SK-N-SH treated with all-trans-retinoic acid at 6 μM for 48 hours (cell line): Measurements from ENCODE around the gene SLX4IP.

Experiments
- ATAC-seq: fragments of 200-7000 bp; cut with Tn5 transposase; 3 replicates; pipeline ENCODE4 v1.9.1; 2020; ENCODE audit warnings: mild to moderate bottlenecking, moderate library complexity
- ARNTL ChIP-seq: fragments of 450-650 bp; formaldehyde crosslinking; IDR thresholded peaks from 2 replicates; pipeline ENCODE4 v1.5.0; 2020; ENCODE audit warnings: low read depth, mild to moderate bottlenecking, moderate library complexity, borderline replicate concordance
- BACH2 ChIP-seq: fragments of 250-450 bp; sonication (Bioruptor Pico); IDR thresholded peaks from 2 replicates; pipeline ENCODE4 v1.9.0; 2021; ENCODE audit warnings: mild to moderate bottlenecking, borderline replicate concordance
- CREB5 ChIP-seq: fragments of 250-450 bp; sonication (Bioruptor Pico); IDR thresholded peaks from 2 replicates; pipeline ENCODE4 v1.5.1; 2020; ENCODE audit warnings: low read depth, mild to moderate bottlenecking, moderate library complexity
- CSDC2 ChIP-seq: fragments of 250-450 bp; sonication (Bioruptor Pico); IDR thresholded peaks from 2 replicates; pipeline ENCODE4 v1.5.0; 2020; ENCODE audit warnings: mild to moderate bottlenecking, moderate library complexity
- ESRRG ChIP-seq: fragments of 250-450 bp; sonication (Bioruptor Pico); IDR thresholded peaks from 2 replicates; pipeline ENCODE4 v1.6.1; 2021; ENCODE audit warnings: mild to moderate bottlenecking
- GLIS3 ChIP-seq: fragments of 250-450 bp; sonication (Bioruptor Pico); IDR thresholded peaks from 2 replicates; pipeline ENCODE4 v1.5.0; 2020; ENCODE audit warnings: mild to moderate bottlenecking, moderate library complexity
- OSR1 ChIP-seq: fragments of 250-450 bp; sonication (Bioruptor Pico); IDR thresholded peaks from 2 replicates; pipeline ENCODE4 v1.8.0; 2022; ENCODE audit warnings: moderate library complexity, mild to moderate bottlenecking, inconsistent platforms
- PATZ1 ChIP-seq: fragments of 250-450 bp; sonication (Bioruptor Pico); IDR thresholded peaks from 2 replicates; pipeline ENCODE4 v1.8.0; 2020; ENCODE audit warnings: mild to moderate bottlenecking, moderate library complexity, borderline replicate concordance
- PPARA ChIP-seq: fragments of 250-450 bp; sonication (Bioruptor Pico); IDR thresholded peaks from 2 replicates; pipeline ENCODE4 v1.5.0; 2020; ENCODE audit warnings: mild to moderate bottlenecking, borderline replicate concordance
- RARB ChIP-seq: fragments of 250-450 bp; sonication (Bioruptor Pico); IDR thresholded peaks from 2 replicates; pipeline ENCODE4 v1.8.0; 2021; ENCODE audit warnings: mild to moderate bottlenecking, moderate library complexity
- SNAI2 ChIP-seq: fragments of 250-450 bp; sonication (Bioruptor Pico); IDR thresholded peaks from 2 replicates; pipeline ENCODE4 v1.5.0; 2020; ENCODE audit warnings: mild to moderate bottlenecking, moderate library complexity
- TOX ChIP-seq: fragments of 250-450 bp; sonication (Bioruptor Pico); IDR thresholded peaks from 2 replicates; pipeline ENCODE4 v1.8.0; 2021; ENCODE audit warnings: mild to moderate bottlenecking, moderate library complexity, borderline replicate concordance
- TSHZ2 ChIP-seq: fragments of 250-450 bp; sonication (Bioruptor Pico); IDR thresholded peaks from 2 replicates; pipeline ENCODE4 v1.5.0; 2020; ENCODE audit warnings: mild to moderate bottlenecking, moderate library complexity
- ZFP3 ChIP-seq: fragments of 250-450 bp; sonication (Bioruptor Pico); IDR thresholded peaks from 2 replicates; pipeline ENCODE4 v1.5.0; 2020; ENCODE audit warnings: mild to moderate bottlenecking, moderate library complexity
- ZFP30 ChIP-seq: fragments of 450-650 bp; formaldehyde crosslinking; IDR thresholded peaks from 2 replicates; pipeline ENCODE4 v1.5.0; 2022; ENCODE audit warnings: mild to moderate bottlenecking, moderate library complexity
- ZNF565 ChIP-seq: fragments of 450-650 bp; formaldehyde crosslinking; conservative IDR thresholded peaks from 2 replicates; pipeline ENCODE4 v1.5.0; 2020; ENCODE audit warnings: low read depth, mild to moderate bottlenecking, moderate library complexity
- ZNF70 ChIP-seq: fragments of 450-650 bp; formaldehyde crosslinking; IDR thresholded peaks from 2 replicates; pipeline ENCODE4 v1.5.0; 2020; ENCODE audit warnings: mild to moderate bottlenecking, moderate library complexity
- ZNF8 ChIP-seq: fragments of 450-650 bp; formaldehyde crosslinking; IDR thresholded peaks from 2 replicates; pipeline ENCODE4 v1.5.0; 2020; ENCODE audit warnings: mild to moderate bottlenecking, moderate library complexity
- TF ChIP-seq, protein P1 (sequence below): fragments of 250-450 bp; sonication (Bioruptor Pico); IDR thresholded peaks from 2 replicates; pipeline ENCODE4 v1.8.0; 2021; ENCODE audit warnings: low read depth, mild to moderate bottlenecking, moderate library complexity, borderline replicate concordance
- TF ChIP-seq, protein P2 (sequence below): fragments of 250-450 bp; sonication (Bioruptor Pico); IDR thresholded peaks from 2 replicates; pipeline ENCODE4 v1.5.1; 2021; ENCODE audit warnings: mild to moderate bottlenecking, moderate library complexity

SLX4IP gene

GRCh38 chr20:10639077-10639736, 204.1 kb downstream of the SLX4IP start:
- TF ChIP-seq ARNTL (CRISPR knock-in tag) (no peak), ZNF8 (no peak), ESRRG (CRISPR knock-in tag) (no peak), ZFP30 (CRISPR knock-in tag) (no peak), TSHZ2 (CRISPR knock-in tag) (no peak), ZNF70 (CRISPR knock-in tag) (no peak), PPARA (CRISPR knock-in tag) (no peak), ZFP3 (CRISPR knock-in tag) (no peak), OSR1 (CRISPR knock-in tag) (no peak), ZNF565 (CRISPR knock-in tag) (no peak), TOX (CRISPR knock-in tag) (no peak)
- TF ChIP-seq, protein P1, sequence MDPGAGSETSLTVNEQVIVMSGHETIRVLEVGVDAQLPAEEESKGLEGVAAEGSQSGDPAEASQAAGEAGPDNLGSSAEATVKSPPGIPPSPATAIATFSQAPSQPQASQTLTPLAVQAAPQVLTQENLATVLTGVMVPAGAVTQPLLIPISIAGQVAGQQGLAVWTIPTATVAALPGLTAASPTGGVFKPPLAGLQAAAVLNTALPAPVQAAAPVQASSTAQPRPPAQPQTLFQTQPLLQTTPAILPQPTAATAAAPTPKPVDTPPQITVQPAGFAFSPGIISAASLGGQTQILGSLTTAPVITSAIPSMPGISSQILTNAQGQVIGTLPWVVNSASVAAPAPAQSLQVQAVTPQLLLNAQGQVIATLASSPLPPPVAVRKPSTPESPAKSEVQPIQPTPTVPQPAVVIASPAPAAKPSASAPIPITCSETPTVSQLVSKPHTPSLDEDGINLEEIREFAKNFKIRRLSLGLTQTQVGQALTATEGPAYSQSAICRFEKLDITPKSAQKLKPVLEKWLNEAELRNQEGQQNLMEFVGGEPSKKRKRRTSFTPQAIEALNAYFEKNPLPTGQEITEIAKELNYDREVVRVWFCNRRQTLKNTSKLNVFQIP (CRISPR knock-in tag) = no peak
- ATAC-seq = no peak

- ATAC-seq = no peak
- TF ChIP-seq CSDC2 (CRISPR knock-in tag) (no peak), GLIS3 (CRISPR knock-in tag) (no peak), PPARA (CRISPR knock-in tag) (no peak), RARB (CRISPR knock-in tag) (no peak), OSR1 (CRISPR knock-in tag) (no peak), ARNTL (CRISPR knock-in tag) (no peak), ZNF8 (no peak), ZFP30 (CRISPR knock-in tag) (no peak), ZNF70 (CRISPR knock-in tag) (no peak), CREB5 (CRISPR knock-in tag) (no peak), ZFP3 (CRISPR knock-in tag) (no peak), TOX (CRISPR knock-in tag) (no peak), BACH2 (CRISPR knock-in tag) (no peak), ZNF565 (CRISPR knock-in tag) (no peak), TSHZ2 (CRISPR knock-in tag) (no peak), SNAI2 (CRISPR knock-in tag) (no peak), ESRRG (CRISPR knock-in tag) (no peak), PATZ1 (no peak)
- TF ChIP-seq, protein P2, sequence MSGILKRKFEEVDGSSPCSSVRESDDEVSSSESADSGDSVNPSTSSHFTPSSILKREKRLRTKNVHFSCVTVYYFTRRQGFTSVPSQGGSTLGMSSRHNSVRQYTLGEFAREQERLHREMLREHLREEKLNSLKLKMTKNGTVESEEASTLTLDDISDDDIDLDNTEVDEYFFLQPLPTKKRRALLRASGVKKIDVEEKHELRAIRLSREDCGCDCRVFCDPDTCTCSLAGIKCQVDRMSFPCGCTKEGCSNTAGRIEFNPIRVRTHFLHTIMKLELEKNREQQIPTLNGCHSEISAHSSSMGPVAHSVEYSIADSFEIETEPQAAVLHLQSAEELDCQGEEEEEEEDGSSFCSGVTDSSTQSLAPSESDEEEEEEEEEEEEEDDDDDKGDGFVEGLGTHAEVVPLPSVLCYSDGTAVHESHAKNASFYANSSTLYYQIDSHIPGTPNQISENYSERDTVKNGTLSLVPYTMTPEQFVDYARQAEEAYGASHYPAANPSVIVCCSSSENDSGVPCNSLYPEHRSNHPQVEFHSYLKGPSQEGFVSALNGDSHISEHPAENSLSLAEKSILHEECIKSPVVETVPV (CRISPR knock-in tag) = no peak
- TF ChIP-seq, protein P1 (CRISPR knock-in tag) = no peak
These were observed 204.8 kb downstream of the SLX4IP start for GRCh38 chr20:10639737-10640556.
